NT2/D1 (cell line): ENCODE data around the gene BCOR.

Experiments
- SUZ12 ChIP-seq: IDR thresholded peaks from 2 replicates; pipeline ENCODE4 v1.6.1; 2011; ENCODE audit not compliant: insufficient read length, insufficient read depth; ENCODE audit errors: extremely low read depth
- YY1 ChIP-seq: IDR thresholded peaks from 2 replicates; pipeline ENCODE4 v1.6.1; 2011; ENCODE audit not compliant: insufficient read length, insufficient read depth
- ZNF274 ChIP-seq: IDR thresholded peaks from 2 replicates; pipeline ENCODE4 v1.6.1; 2011; ENCODE audit warnings: mild to moderate bottlenecking, low read depth, low read length

DNA sequence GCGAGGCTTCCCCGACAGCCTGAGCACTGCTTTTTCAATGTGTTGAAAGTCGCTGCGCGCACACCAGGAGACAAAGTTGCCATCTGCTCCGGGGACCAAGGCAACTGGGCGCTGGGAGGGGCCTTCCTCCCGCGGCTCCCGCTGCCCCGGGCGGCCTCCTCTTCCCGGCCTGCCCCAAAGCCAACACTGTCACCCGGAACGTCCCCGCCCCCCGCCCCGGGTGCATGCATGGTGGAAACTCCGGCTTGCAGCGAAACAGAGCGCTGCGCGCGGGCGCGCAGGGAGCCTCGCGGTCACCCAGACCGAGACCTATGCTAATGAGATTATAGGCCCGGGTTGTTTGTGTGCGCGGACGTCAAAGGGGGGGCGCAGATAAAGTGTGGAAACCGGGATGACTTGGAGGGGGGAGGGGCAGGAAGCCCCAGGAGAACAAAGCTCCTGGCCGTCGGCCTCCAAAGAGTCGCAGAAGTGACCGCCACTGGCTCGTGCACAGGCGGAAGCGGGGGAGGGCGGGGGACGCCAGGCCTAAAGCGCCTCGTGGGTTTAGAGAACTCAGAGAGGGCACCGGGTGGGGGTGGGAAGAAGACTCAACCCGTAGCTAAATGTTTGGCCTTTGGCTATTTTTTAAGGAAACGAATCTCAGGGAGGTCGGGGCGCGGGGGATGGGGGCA is 88.8 kb downstream of the BCOR start:
- no peak for TF ChIP-seq ZNF274
- no peak for TF ChIP-seq YY1
- TF ChIP-seq SUZ12 = no peak
